HEK293T (cell line): ENCODE measurements around the gene TEKT3.

ENCODE experiments used
- CTCF ChIA-PET: fragments of 350-600 bp; formaldehyde crosslinking; extraction: SDS; loops from one replicate; lab custom pipeline; 2021; ENCODE audit warnings: antibody characterized with exemption, inconsistent platforms; lab: Yijun Ruan, JAX
- POLR2A ChIA-PET: fragments of 350-600 bp; formaldehyde crosslinking; extraction: SDS; loops from one replicate; lab custom pipeline; 2020; ENCODE audit warnings: antibody characterized with exemption, inconsistent platforms; lab: Yijun Ruan, JAX
- DNase-seq: peaks from one replicate; pipeline ENCODE4 v3.0.0; 2012; ENCODE audit warnings: mixed read lengths; ENCODE audit errors: extremely low spot score
- ARNT ChIP-seq: fragments of 450-650 bp; IDR thresholded peaks from 2 replicates; pipeline ENCODE4 v1.6.1; 2017; ENCODE audit warnings: mild to moderate bottlenecking
- BHLHE40 ChIP-seq: fragments of 450-650 bp; IDR thresholded peaks from 2 replicates; pipeline ENCODE4 v1.6.1; 2016; ENCODE audit warnings: mild to moderate bottlenecking, moderate library complexity, borderline replicate concordance
- CTBP1 ChIP-seq: fragments of 450-650 bp; IDR thresholded peaks from 2 replicates; pipeline ENCODE4 v1.6.1; 2016; ENCODE audit warnings: borderline replicate concordance
- ELF4 ChIP-seq: fragments of 450-650 bp; IDR thresholded peaks from 2 replicates; pipeline ENCODE4 v1.6.1; 2017; ENCODE audit warnings: antibody characterized with exemption
- FOXA1 ChIP-seq: fragments of 450-650 bp; IDR thresholded peaks from 2 replicates; pipeline ENCODE4 v1.6.1; 2016; ENCODE audit warnings: mild to moderate bottlenecking
- FOXK2 ChIP-seq: fragments of 450-650 bp; IDR thresholded peaks from 2 replicates; pipeline ENCODE4 v1.6.1; 2016; ENCODE audit warnings: mild to moderate bottlenecking
- FOXM1 ChIP-seq: fragments of 450-650 bp; IDR thresholded peaks from 2 replicates; pipeline ENCODE4 v1.6.1; 2017; ENCODE audit warnings: mild to moderate bottlenecking, borderline replicate concordance
- HDGF ChIP-seq: fragments of 450-650 bp; IDR thresholded peaks from 2 replicates; pipeline ENCODE4 v1.6.1; 2017; ENCODE audit warnings: antibody characterized with exemption, borderline replicate concordance
- L3MBTL2 ChIP-seq: fragments of 450-650 bp; conservative IDR thresholded peaks from 2 replicates; pipeline ENCODE4 v1.6.1; 2016; ENCODE audit warnings: mild to moderate bottlenecking
- LEF1 ChIP-seq: fragments of 450-650 bp; IDR thresholded peaks from 2 replicates; pipeline ENCODE4 v1.6.1; 2017; ENCODE audit warnings: mild to moderate bottlenecking, borderline replicate concordance
- NFRKB ChIP-seq: fragments of 450-650 bp; IDR thresholded peaks from 2 replicates; pipeline ENCODE4 v1.6.1; 2016; ENCODE audit warnings: mild to moderate bottlenecking, moderate library complexity
- SP1 ChIP-seq: fragments of 450-650 bp; IDR thresholded peaks from 2 replicates; pipeline ENCODE4 v1.6.1; 2017
- SUZ12 ChIP-seq: fragments of 450-650 bp; IDR thresholded peaks from 2 replicates; pipeline ENCODE4 v1.6.1; 2016; ENCODE audit warnings: mild to moderate bottlenecking
- TARDBP ChIP-seq: fragments of 450-650 bp; IDR thresholded peaks from 2 replicates; pipeline ENCODE4 v1.6.1; 2016
- ZNF384 ChIP-seq: fragments of 450-650 bp; IDR thresholded peaks from 2 replicates; pipeline ENCODE4 v1.6.1; 2016
- TF ChIP-seq, protein P1 (sequence below): fragments of 450-650 bp; IDR thresholded peaks from 2 replicates; pipeline ENCODE4 v1.6.1; 2016

The TEKT3 gene

GRCh38 chr17:15267996-15268395, 73.4 kb downstream of the TEKT3 start:
- TF ChIP-seq CTBP1 = no peak
- TF ChIP-seq HDGF = no peak
- TF ChIP-seq ARNT = no peak
- TF ChIP-seq BHLHE40 = no peak
- no peak for TF ChIP-seq FOXM1
- TF ChIP-seq, protein P1, sequence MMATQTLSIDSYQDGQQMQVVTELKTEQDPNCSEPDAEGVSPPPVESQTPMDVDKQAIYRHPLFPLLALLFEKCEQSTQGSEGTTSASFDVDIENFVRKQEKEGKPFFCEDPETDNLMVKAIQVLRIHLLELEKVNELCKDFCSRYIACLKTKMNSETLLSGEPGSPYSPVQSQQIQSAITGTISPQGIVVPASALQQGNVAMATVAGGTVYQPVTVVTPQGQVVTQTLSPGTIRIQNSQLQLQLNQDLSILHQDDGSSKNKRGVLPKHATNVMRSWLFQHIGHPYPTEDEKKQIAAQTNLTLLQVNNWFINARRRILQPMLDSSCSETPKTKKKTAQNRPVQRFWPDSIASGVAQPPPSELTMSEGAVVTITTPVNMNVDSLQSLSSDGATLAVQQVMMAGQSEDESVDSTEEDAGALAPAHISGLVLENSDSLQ = no peak
- TF ChIP-seq LEF1 = no peak
- TF ChIP-seq ELF4 = no peak
- TF ChIP-seq ZNF384 = no peak
- TF ChIP-seq SP1 = no peak
- TF ChIP-seq TARDBP = no peak
- no peak for TF ChIP-seq L3MBTL2
- no peak for TF ChIP-seq FOXK2
- no peak for TF ChIP-seq FOXA1
- TF ChIP-seq SUZ12 = no peak
- POLR2A ChIA-PET = no interaction called here
- CTCF ChIA-PET = interaction anchor here (0.6 to 1.4 kb wide), 2 partner anchors 10 to 97 kb away, joined by 3 read pairs; no protein-coding TSS in a partner anchor
- DNase-seq = no peak

DNA sequence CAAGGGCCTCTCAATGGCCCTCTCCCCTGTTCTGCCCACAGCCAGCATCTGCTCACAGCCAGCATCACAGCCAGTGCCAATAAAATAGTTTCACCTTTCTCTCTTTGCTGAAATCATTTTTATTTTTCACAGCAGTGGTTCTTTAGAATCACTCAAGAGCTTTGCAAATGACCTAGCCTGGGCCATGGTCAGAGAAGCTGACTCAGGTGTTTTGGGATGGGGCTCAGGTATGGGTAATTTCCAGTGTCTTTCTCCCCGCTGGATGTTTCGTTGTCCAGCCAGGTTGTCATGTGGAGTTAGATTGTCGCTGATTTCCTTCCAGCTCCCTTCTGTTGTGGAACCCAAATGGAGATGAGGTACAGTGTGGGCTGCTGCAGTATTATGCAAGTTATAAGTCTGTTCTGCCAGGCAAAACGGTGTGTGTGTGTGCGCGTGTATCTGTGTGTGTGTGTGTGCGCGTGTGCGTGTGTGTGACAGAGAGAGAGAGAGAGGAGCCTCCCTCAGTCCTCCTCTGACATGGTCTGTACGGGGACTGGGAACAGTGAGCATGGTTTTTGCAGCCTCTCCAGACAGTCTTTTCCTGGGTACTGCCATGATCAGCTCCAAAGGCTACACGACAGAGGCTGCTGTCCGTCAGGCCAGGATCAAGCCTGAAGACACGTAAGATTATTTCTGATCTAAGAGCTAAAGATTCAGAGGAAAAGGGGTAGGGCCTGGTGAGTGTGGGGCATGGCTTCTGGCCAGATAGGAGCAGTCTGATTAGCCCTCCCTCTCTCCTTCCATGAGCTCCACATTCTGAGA, 74.9 kb downstream of the TEKT3 start:
- CTCF ChIA-PET = interaction anchor here (0.6 to 1.4 kb wide), 2 partner anchors 9 to 33 kb away, joined by 3 to 4 read pairs; no protein-coding TSS in a partner anchor
- TF ChIP-seq FOXA1 = no peak
- no peak for TF ChIP-seq SUZ12
- no peak for TF ChIP-seq LEF1
- no peak for TF ChIP-seq FOXK2
- no peak for TF ChIP-seq NFRKB
- no peak for TF ChIP-seq SP1
- TF ChIP-seq ARNT = no peak
- no peak for TF ChIP-seq HDGF
- no peak for TF ChIP-seq CTBP1
- no peak for TF ChIP-seq TARDBP
- TF ChIP-seq, protein P1 = no peak
- no peak for TF ChIP-seq L3MBTL2
- no peak for TF ChIP-seq FOXM1
- DNase-seq = no peak
- POLR2A ChIA-PET = no interaction called here

- TF ChIP-seq FOXK2 (no peak), ZNF384 (no peak), SUZ12 (no peak), L3MBTL2 (no peak), ELF4 (no peak), ARNT (no peak), BHLHE40 (no peak), LEF1 (no peak), TARDBP (no peak)
- TF ChIP-seq, protein P1 = no peak
- no peak for DNase-seq
- ChIA-PET CTCF (no interaction called here), POLR2A (no interaction called here)
Observed at GRCh38 chr17:15265131-15265530, 76.3 kb downstream of the TEKT3 start, which contains the start of gene PMP22. PMP22 (minus strand) TSS chr17:15265326; CDS start chr17:15260727, 4,599 bp downstream.

DNA sequence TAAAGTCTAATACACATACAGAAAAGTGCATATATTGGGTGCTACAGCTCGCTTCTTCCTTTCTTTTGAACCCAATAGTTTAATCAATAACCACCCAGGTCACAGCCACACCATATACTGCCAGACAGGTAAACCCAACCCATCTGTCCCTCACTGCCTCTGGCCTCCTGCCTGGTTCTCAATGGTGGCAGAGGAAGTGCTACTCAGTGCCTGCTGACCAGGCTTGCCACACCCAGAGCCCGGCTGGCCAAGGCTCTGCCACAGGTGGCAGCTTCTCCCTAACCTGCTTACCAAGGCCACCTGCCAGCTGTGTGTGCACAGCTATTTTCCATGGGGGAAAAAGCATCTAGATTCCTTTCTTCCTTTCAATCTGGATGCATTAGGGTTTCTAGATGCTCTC, 76.9 kb downstream of the TEKT3 start:
- ChIA-PET POLR2A (no interaction called here), CTCF (no interaction called here)
- DNase-seq = no peak
- TF ChIP-seq FOXK2 = no peak
- TF ChIP-seq ELF4 = no peak
- no peak for TF ChIP-seq SP1
- no peak for TF ChIP-seq HDGF
- no peak for TF ChIP-seq FOXM1
- no peak for TF ChIP-seq TARDBP
- TF ChIP-seq ZNF384 = no peak
- TF ChIP-seq ARNT = no peak

DNA sequence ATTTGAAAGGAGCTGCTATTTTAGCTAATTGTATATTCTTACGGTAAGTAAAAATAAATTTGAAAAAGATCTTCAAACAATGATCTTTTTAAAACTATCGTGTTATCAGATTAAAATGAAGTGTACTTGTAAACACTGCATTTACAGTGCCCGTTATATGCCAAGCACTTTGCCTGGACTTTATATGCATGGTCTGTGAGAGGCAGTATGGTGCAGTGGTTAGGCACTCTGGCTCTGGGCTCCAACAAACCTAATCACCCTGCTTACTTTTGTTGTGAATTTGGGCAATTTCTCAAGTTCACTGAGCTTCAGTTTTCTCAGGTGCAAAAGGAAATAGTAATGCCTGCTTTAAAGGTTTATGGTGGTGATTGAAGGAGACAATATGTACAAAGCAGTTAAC, 77.7 kb downstream of the TEKT3 start:
- no peak for TF ChIP-seq TARDBP
- TF ChIP-seq ELF4 = no peak
- no peak for TF ChIP-seq HDGF
- TF ChIP-seq BHLHE40 = no peak
- TF ChIP-seq SP1 = no peak
- no peak for TF ChIP-seq L3MBTL2
- TF ChIP-seq LEF1 = no peak
- TF ChIP-seq SUZ12 = no peak
- no peak for TF ChIP-seq ZNF384
- no peak for TF ChIP-seq FOXA1
- no peak for TF ChIP-seq FOXK2
- no peak for TF ChIP-seq ARNT
- no peak for TF ChIP-seq CTBP1
- no peak for TF ChIP-seq NFRKB
- TF ChIP-seq FOXM1 = no peak
- TF ChIP-seq, protein P1 = no peak
- no peak for DNase-seq
- CTCF ChIA-PET = no interaction called here
- POLR2A ChIA-PET = interaction anchor here (1.4 kb wide), 1 partner anchor 240 kb away, joined by 3 read pairs; no protein-coding TSS in a partner anchor
